NCI-H1417 treated with DMSO at 0.1 percent for 48 hours (cell line): ENCODE measurements around the gene EIF5A.

Experiments
- DNase-seq: peaks from one replicate; lab custom pipeline; 2025; lab: John Stamatoyannopoulos, UW

Gene EIF5A

DNA sequence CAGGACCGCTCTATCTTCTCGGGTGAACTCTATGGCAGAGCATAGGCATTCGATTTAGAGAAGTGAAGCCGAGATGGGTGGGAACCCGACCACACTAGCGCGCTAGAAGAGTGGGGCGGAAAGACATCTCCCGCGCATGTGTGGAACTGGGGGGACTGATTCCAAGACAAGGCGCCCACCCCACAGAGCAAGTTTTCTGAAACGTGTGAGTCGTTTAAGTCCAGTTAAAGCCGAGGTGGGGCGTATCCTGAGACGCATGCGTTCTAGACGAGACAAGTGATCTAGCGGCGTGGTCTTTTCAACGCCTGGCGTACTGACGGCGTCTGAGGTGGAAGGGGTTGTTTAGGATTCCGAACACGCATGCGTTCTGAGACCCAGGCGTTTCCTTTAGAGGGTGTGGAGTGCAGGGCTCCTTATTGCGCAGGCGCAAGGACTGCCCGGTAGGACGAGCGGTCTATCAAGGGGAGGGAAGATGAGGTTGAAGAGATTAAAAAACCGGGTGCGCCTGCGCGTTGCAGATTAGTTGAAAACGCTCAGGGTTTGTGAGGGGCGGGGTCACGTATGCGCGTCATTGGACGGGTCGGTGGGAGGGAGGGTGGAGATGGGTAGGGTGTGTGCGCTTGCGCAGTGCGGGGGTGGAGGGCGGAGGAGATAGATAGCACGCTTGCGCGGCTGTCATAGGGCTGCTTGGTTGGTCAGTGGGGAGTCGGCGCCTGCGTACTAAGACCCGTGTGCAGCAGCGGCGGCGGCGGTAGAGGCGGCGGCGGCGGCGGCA lies at the start of gene EIF5A:
EIF5A (plus strand) TSS at position 718 of the 775 bp plus-strand sequence. CDS start 2,008 bp downstream, outside the sequence.
- peak; percentile 92 for DNase-seq

DNA sequence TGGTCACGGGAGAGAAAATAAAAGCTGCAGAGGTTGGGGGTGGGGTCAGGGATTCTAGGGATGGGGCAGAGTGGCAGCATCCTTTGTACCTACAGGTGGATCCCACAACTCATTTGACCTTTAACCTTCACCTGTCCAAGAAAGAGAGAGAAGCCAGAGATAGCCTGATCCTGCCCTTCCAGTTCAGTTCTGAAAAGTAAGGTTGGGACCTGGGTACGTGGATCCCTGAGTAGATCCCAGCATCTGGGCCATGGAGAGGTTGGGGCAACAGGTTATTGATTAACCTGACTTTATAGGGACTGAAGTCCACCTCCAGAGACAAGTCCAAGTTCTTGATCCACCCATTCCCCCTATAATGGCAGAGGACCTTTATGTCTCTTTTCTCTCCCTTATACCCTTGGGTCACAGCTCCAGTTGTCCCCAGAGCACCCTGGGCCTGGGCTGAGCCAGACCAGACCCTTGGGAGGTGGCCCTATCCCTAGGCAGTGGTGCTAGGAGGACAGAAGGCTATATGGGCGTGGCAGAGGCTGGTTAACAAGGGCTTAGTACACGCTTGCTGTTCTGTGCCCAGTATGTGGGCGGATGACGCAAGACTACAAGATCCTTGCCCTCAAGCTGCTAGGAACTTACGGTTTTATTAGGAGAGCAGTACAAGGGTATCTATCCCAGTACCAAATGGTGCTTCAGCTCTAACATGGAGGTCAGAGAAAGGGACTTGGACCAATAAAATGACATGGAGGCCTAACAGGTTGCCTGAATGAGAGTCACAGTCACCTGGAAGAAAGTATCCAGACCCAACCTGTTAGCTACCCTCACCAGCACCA lies 48.5 kb upstream of the EIF5A start:
- no peak for DNase-seq

GRCh38 chr17:7259555-7259889 lies 47.9 kb upstream of the EIF5A start:
- DNase-seq: no peak

DNA sequence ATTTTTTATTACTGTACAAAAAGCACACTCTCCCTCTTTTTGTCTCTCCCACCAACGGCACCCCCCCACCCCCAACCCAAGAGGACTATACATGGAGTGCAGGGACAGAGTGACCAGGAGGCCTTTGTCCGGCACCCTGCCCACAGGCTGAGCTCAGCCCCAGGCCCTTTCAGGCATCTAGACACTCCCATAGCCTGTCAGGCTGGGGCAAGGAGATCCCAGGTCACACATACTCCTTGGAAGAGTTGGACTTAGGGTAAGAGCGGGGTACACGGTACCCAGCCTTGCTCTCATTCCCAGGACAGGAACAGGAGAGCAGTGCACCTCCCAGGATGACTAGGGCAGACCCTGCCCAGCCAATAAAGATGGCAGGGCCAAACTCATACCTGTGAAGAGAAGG lies 47.3 kb upstream of the EIF5A start:
- DNase-seq: no peak

GRCh38 chr17:7260651-7261378 lies 46.6 kb upstream of the EIF5A start:
- DNase-seq: no peak

DNA sequence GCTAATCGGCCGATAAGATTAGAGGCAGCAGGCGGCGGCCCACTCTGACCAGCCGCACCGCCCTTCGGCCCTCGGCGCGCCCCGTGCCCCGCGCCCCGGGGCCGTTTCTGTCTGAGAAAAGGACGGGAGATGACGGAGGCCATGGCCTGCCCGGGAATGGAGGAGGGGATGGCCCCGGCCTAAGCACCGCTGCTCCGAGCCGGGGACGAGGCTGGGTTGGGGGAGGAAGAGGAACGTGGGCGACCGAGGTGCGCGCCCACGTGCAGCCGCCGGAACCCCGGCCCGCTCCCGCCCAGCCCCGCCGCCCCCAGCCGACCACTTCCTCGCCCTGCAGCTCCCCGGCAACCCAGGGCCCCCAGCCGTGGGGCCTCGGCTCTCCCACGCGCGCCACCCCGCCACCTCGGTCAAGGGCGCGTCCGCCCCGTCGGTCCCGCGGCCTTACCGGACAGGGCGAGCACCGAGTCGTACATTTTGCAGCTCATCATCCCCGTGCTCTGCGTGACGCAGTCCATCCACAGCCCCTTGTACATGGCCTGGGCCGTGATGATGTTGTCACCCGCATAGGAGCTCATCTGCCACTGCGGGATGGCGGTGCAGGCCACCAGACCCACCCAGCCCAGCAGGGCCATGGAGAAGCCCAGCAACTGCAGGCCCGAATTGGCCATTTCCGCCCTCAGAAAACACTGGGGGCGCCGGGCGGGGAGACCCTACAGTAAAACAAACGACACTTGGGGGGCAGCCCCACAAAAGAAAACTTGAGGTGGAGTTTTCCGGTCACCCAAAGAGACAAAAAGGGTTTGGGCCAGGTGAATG lies 45.8 kb upstream of the EIF5A start:
- DNase-seq: no peak

DNA sequence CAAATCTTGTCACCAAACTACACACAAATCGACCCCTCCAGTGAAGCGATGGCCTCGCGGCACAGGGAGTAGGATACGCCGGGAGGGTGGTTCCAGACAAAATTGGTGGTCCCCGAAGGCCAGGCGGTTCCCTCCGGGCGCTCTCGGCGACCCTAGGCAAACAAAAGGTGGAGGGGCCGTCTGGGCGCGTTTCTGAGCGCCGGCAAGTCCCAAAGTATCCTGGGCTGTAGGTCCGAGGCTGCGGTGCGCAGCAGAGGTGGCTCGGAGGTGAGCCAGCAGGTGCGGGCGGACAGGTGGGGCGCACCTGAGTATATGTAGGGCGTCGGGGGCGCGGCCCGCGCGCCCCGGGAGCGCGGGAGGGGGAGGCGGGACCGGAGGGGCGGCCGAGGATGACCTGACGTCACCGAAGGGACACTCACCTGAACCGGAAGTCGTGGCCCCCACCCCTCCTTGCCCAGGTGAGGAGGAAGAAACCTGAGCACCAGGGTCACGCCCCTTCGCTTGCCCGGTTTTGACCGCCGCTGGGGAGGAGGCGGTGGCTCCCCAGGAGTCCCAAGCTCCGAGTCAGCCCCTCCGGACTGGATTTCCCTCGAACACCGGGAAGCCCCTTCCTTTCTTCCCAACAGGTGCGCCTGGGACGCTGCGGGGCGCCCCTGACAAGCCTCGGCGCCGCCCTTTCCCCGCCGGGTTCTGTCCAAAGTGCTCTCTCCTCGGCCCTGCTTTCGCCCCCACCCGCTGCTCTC lies 45.1 kb upstream of the EIF5A start, which contains the start of gene CLDN7:
CLDN7 (minus strand) TSS at position 287 of the 743 bp plus-strand sequence. CDS start 435 bp downstream, outside the sequence.
- DNase-seq: no peak

GRCh38 chr17:7262935-7263800 lies 44.3 kb upstream of the EIF5A start:
- no peak for DNase-seq

DNA sequence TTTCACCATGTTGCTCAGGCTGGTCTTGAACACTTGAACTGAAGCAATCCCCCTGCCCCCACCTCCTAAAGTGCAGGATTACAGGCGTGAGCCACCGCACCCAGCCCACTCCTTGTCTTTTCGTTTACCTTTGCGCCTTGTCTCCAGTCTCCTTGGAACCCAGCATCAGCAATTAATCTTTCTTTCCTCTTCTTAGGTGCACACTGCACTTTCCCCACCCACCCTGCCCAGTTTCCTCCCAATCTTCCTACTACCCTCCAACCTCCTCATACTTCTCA lies 43.7 kb upstream of the EIF5A start:
- DNase-seq: no peak

DNA sequence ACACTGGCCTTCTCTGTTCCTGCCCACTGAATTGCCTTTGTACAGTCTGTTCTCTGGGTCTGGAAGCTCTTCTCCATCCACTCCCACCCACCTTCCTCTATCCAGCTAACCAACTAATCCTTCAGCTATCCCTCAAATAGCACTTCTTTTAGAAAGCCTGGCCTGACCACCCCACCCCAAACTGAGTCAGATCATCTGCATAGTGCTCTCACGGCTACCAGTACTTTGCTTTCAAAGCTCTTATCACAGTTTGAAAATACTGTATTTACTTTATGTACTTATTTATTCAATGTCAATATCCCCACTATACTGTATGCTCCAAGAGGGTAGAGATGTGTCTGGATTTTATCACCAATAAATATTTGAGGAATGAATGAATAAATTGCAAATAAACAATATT lies 40.6 kb upstream of the EIF5A start:
- no peak for DNase-seq

DNA sequence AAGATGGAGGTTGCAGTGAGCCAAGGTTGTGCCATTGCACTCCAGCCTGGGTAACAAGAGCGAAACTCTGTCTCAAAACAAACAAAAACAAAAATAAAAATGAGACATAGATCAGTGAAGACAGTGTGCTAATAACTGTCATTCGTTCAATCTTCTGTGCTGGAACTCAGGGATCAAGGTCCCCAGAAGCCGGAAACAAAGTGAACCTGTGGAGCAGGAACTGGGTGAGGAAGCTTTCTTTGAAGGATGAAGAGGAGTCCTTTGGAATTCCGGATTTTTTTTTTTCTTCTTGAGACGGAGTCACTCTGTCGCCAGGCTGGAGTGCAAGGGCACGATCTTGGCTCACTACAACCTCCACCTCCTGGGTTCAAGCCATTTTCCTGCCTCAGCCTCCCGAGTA lies 28.0 kb upstream of the EIF5A start:
- DNase-seq: no peak

- peak; percentile 5 for DNase-seq
Observed at GRCh38 chr17:7280519-7281073, 26.8 kb upstream of the EIF5A start.

- DNase-seq: peak; percentile 36
Observed at GRCh38 chr17:7281074-7281952, 26.1 kb upstream of the EIF5A start, which contains the start of gene SLC2A4. Gene SLC2A4, plus strand, starts transcription at chr17:7281718. Its CDS starts 217 bp downstream, at chr17:7281935.

DNA sequence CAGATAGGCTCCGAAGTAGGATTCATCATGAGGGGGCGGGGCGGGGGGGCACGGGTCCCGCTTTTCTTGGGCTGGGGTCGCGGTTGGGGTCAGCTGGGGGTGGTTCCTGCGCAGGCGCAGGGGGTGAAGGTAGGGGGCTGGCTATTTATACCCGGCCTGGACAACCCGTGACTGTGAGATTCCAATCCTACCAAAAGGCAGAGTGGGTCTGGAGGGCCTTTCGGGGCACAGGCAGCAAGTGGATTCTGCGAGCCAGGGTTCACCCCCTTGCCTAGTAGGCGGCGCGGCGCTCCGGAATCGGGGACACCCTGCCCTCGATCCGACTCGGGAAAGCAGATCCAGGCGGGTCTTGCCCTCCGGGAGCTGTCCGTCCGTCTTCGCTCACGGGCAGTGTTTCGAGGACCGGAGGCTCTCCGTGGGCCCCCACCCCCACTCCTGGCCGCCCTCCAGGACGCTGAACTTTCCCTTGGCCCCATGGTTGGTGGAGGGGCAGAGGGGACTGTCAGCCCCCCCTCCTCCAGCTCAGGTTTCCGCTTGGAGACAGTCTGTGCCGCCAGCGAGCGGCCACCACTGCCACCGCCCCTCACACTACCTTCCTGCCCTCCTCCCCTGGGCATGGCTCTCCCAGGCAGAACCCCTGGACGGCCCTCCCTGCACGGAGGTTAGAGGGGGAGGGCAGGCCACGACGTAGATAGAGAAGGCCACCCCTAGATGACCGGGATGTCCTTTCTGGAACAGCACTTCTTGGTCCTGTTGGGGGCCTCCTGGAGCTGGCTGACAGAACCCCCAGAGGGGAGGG lies 25.3 kb upstream of the EIF5A start:
- DNase-seq: no peak

- no peak for DNase-seq
Observed at GRCh38 chr17:7282752-7283321, 24.6 kb upstream of the EIF5A start.

- DNase-seq: no peak
Observed at GRCh38 chr17:7283471-7284216, 23.8 kb upstream of the EIF5A start.

- no peak for DNase-seq
Observed at GRCh38 chr17:7284911-7285310, 22.5 kb upstream of the EIF5A start.
